H1 (cell line): ENCODE data around the gene ADM. TPM values are rescaled to one million over a fixed set of nuclear protein-coding genes. Genes with fewer than 3 reads are reported as not detected.

ENCODE experiments used
- CBX8 ChIP-seq: fragments of 300-800, 300-1000 bp; sonication (generic); IDR thresholded peaks from 2 replicates; pipeline ENCODE4 v1.7.1; 2016; ENCODE audit warnings: low read depth, low read length, borderline replicate concordance
- JUND ChIP-seq: IDR thresholded peaks from 2 replicates; pipeline ENCODE4 v1.6.1; 2011; ENCODE audit warnings: mild to moderate bottlenecking, improper control_type of control experiment, low read length
- KDM1A ChIP-seq: fragments of 200-600, 300-600 bp; sonication (generic); IDR thresholded peaks from 2 replicates; pipeline ENCODE4 v1.7.1; 2016; ENCODE audit warnings: mild to moderate bottlenecking, low read length, borderline replicate concordance
- RNF2 ChIP-seq: fragments of 200-900, 300-1000 bp; sonication (generic); IDR thresholded peaks from 2 replicates; pipeline ENCODE4 v1.7.1; 2016; ENCODE audit warnings: borderline replicate concordance, low read depth, mild to moderate bottlenecking, antibody characterized with exemption, low read length; ENCODE audit not compliant: poor library complexity, severe bottlenecking; ENCODE audit errors: missing control alignments
- polyA plus RNA-seq, 7 experiments: library from polyadenylated mRNA; depleted of rRNA in 3 of 7; stranded (reverse) in 5 of 7; unstranded in 2 of 7; fragments of >200 nt in 5 of 7; fragments of 200-250 nt in 2 of 7; gene quantifications; 1 replicate in 5 of 7; 2 replicates in 1 of 7; 4 replicates in 1 of 7; pipeline versions ENCODE4 v1.2.1 to v1.2.3, GENCODE V29; 2011 to 2013; ENCODE audit warnings: missing spikeins in 2 of 7, mixed read lengths in 2 of 7
- total RNA-seq: library from RNA; stranded (reverse); fragmentation: NEBNext Ultra II Directional; extraction: Animal tissue kit (Norgen Biotek cat#: 25700); gene quantifications from 2 replicates; pipeline ENCODE4 v1.2.1, GENCODE V29; 2021

Gene ADM
- total and polyA plus RNA-seq, 2 of the 8 experiments (the other 6 are each of a cell fraction or from before 2014, with no cell fraction given): 94.1 to 95.6 TPM

DNA sequence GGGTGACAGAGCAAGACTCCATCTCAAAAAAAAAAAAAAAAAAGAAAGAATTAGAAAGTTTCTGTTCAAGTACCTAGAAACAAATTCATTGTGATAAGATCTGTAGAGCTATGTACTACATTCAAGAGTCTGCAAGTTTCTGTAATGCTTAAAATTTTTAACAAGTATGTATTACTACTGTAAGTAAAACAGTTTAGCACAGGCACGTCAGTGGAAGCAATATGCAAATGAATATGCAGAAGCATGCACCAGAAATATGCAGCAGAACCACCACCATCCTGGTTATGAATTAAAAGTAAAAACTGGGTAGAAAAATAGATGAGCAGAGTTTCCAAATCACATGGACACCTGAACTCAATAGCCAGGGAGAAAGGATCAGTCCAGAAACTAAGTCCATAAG is 30.1 kb upstream of the ADM start (continued):
- TF ChIP-seq RNF2 (no peak), CBX8 (no peak), KDM1A (no peak), JUND (no peak)
- TF ChIP-seq, all 59 proteins: peak for 0
